GM04503 (cell line): ENCODE results near the gene SORD.
"Not testable (repeated sequence)": the region's sequence is repeated elsewhere in the genome, so short reads cannot be mapped to it uniquely, and the experiment has no call there.

Experiments
- DNase-seq: peaks from one replicate; pipeline ENCODE4 v3.0.0-alpha.2; 2012; ENCODE audit warnings: low read depth

Gene SORD

GRCh38 chr15:45024649-45025048, 1.7 kb downstream of the SORD start:
- not testable (repeated sequence) for DNase-seq

DNA sequence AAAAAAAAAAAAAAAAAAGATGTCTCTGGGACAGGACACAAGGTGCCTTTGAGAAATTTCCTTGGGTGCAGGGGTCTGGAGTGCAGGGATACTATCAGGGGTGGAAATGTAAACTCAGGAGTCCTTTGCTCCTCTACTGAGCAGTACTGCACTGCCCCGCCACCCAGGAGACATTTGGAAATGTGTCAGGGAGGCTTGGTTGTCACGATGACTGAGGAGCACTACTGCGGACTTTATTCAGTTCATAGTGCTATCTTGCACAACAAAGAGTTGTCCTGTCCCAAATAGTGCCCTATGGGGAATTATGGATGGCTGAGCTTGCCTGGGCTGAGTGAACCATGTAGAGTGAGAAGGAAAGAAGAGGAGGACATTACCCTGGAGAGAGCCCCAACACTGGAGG, 2.6 kb downstream of the SORD start:
- not testable (repeated sequence) for DNase-seq

- no peak for DNase-seq
Measured at GRCh38 chr15:45026651-45027190, 3.7 kb downstream of the SORD start.

- no peak for DNase-seq
Measured at GRCh38 chr15:45027220-45027619, 4.2 kb downstream of the SORD start.

- no peak for DNase-seq
Measured at GRCh38 chr15:45030743-45031142, 7.7 kb downstream of the SORD start.

GRCh38 chr15:45031522-45032028, 8.6 kb downstream of the SORD start:
- not testable (repeated sequence) for DNase-seq

GRCh38 chr15:45032501-45032900, 9.5 kb downstream of the SORD start:
- not testable (repeated sequence) for DNase-seq

DNA sequence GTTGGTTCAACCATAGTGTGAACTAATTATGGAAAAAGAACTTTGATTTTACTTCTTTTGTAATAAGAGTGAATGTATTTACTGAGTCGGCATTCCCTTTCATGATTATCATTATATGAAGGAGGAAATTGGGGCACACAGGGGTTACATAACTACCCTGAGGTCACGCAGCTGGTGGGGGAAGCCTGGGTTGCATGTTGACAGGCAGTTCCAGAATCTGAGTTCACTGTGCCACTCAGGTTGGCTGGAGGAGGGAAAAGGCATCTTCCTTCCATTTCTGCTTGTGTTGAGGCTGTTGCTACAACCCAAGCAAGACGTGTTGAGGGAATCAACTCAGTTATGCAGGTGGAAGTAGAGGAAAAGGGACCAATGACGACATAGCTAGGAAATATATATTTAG, 11.1 kb downstream of the SORD start:
- DNase-seq: not testable (repeated sequence)

DNA sequence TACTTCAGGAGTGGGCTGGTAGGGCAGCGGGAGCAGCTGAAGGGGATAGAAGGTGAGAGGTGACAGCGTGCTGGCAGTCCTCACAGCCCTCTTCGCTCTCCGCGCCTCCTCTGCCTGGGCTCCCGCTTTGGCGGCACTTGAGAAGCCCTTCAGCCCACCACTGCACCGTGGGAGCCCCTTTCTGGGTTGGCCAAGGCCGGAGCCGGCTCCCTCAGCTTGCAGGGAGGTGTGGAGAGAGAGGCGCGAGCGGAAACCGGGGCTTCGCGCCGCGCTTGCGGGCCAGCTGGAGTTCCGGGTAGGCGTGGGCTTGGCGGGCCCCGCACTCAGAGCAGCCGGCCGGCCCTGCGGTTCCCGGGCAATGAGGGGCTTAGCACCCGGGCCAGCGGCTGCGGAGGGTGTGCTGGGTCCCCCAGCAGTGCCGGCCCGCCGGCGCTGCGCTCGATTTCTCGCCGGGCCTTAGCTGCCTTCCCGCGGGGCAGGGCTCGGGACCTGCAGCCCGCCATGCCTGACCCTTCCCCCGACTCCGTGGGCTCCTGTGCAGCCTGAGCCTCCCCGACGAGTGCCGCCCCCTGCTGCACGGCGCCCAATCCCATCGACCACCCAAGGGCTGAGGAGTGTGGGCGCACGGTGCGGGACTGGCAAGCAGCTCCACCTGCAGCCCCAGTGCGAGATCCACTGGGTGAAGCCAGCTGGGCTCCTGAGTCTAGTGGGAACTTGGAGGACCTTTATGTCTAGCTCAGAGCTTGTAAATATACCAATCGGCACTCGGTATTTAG, 11.8 kb downstream of the SORD start:
- DNase-seq: not testable (repeated sequence)

DNA sequence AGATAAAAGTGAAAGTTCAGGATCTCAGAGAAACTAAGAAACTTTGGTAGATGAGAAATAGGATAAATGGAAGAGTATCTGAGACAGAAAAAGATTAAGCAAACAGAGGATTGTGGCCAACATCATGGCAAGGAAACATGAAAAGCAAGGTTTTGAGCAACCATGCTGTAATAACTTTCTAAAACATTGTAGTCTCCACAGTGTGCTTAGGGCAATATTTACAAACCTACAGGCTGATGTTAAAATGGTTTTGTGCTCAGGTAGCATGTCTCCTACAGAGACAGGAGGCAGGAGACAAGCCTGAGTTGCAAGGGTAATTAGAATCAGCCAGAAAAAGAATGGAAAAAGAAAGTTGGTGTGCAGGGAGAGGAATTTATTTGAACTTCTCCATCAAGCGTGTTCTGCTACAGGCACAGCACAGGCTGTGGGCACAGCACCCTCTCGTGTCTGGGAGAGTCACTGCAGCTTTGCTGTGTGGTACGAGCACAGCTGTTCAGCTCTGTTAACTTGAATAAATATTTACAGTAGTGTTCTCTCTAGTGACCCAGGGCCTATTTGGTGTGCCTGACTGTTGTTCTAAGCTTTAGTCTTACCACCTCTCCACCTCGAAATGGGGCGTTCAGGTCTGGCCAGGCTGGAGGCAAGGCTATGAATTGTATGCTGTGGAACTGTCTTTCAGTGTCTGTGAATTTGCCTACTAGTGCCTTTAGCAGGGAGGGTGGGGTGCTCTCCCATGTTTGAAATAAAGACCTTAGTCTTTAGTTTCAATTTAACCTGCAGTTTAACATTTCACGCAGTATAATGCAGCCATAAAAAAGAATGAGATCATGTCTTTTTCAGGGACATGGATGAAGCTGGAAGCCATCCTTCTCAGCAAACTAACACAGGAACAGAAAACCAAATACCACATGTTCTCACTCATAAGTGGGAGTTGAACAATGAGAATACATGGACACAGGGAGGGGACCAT, 14.1 kb downstream of the SORD start:
- not testable (repeated sequence) for DNase-seq

DNA sequence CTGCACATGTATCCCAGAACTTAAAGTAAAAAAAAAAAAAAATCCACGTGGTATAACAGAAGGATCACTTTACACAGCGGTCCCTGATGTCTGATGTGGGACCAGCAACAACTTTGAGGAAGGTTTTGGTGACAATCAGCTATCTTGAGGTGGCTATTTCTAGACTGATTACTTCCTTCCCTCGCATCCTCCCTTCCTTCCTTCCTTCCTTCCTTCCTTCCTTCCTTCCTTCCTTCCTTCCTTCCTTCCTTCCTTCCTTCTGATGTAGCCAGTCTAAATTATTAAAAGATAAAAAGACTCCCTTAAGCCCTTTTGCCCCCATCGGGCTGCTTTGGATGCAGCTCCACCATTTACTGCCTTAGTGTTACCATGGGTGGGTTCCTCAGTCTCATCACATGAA, 14.9 kb downstream of the SORD start:
- no peak for DNase-seq

GRCh38 chr15:45040396-45040795, 17.4 kb downstream of the SORD start:
- DNase-seq: not testable (repeated sequence)

DNA sequence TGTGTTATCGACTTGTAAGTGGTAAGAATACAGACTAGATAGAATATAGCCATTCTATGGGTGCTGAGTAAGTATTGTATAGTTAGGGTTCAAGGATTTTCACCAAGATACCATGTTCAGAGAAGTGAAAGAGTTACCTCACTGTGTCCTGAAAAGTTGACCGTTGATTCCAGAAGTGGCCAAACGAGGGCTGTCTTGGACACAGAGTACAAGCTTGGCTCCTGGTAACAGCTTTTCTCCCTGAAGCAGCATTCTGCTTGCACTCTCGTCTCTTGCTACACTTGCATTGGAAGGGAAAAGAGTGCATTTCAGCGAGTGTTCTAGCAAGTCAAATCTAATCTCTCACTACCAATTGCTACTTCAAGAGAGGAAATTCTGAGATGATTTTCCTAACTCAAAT, 18.5 kb downstream of the SORD start:
- not testable (repeated sequence) for DNase-seq

- not testable (repeated sequence) for DNase-seq
Measured at GRCh38 chr15:45042859-45043258, 19.9 kb downstream of the SORD start.

DNA sequence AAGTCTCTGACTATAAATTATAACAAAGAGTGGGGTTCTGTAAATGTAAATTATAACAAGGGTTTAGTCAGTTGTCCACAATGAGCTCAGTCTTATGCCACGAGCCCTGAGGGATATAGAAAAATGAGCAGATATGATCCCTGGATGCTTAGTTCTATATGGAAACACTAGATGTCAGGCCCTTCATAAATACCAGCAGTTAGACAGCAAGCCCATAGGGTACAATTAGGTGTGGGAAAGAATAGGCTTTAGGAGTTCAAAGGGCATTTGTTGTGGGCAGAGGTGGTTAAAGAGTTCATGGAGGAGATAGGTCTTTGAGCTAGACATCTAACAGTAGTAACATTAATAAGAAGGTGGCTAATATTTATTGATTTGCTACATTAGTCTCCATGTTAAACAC, 21.3 kb downstream of the SORD start:
- not testable (repeated sequence) for DNase-seq

GRCh38 chr15:45048449-45048793, 25.4 kb downstream of the SORD start:
- DNase-seq: not testable (repeated sequence)

GRCh38 chr15:45048794-45049631, 26.0 kb downstream of the SORD start:
- no peak for DNase-seq

- DNase-seq: no peak
Measured at GRCh38 chr15:45050587-45050986, 27.6 kb downstream of the SORD start.

DNA sequence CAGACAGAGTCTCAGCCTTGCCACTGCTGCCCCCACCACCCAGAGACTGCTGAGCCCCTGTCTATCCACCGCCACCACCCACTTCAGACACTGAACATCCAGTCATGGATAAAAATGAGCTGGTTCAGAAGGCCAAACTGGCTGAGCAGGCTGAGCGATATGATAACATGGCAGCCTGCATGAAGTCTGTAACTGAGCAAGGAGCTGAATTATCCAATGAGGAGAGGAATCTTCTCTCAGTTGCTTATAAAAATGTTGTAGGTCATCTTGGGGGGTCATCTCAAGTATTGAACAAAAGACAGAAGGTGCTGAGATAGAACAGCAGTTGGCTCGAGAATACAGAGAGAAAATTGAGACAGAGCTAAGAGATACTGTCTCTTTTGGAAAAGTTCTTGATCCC, 29.7 kb downstream of the SORD start:
- not testable (repeated sequence) for DNase-seq

- DNase-seq: not testable (repeated sequence)
Measured at GRCh38 chr15:45058690-45059675, 36.0 kb downstream of the SORD start.
